Vagina (tissue), 2 donors: ENCODE measurements around the gene ARHGAP40.

ENCODE experiments used
- CTCF ChIP-seq, 3 experiments: fragments of 450-650 bp in 2 of 3; fragments of 200-600 bp in 1 of 3; sonication (generic) in 1 of 3; IDR thresholded peaks; one replicate each; pipeline ENCODE4 v1.5.1; 2017 to 2019; ENCODE audit warnings: antibody characterized with exemption in 3 of 3, mild to moderate bottlenecking in 2 of 3, moderate library complexity in 2 of 3
- POLR2A ChIP-seq, 2 donors: fragments of 450-650 bp; IDR thresholded peaks; one replicate each; pipeline ENCODE4 v1.6.1; 2017; ENCODE audit warnings: antibody characterized with exemption in 2 of 2, mild to moderate bottlenecking in 2 of 2, moderate library complexity in 2 of 2
- POLR2AphosphoS5 ChIP-seq, 2 donors: sonication (generic); formaldehyde crosslinking; IDR thresholded peaks; one replicate each; pipeline ENCODE4 v1.9.0; 2017; ENCODE audit warnings: antibody characterized with exemption in 2 of 2, mild to moderate bottlenecking in 2 of 2, low read depth in 1 of 2; ENCODE audit not compliant: insufficient read depth in 1 of 2

GRCh38 chr20:38589351-38589750, 12.3 kb upstream of the ARHGAP40 start:
- TF ChIP-seq CTCF (IDR thresholded peaks at IDR 0.05) (no peak), POLR2AphosphoS5 (IDR thresholded peaks at IDR 0.05; ENCODE audit: insufficient read depth in 1 of 2, low read depth in 1 of 2) (no peak), POLR2A (IDR thresholded peaks at IDR 0.05) (no peak)
